CD4-positive, alpha-beta T cell treated with Interferon alpha-2 for 1 hour (primary cell): ENCODE measurements around the gene ZNF423.

Experiments
- DNase-seq, 2 donors: peaks; one replicate each; pipeline ENCODE4 v3.0.0-alpha.2; 2020 to 2022

The ZNF423 gene

DNA sequence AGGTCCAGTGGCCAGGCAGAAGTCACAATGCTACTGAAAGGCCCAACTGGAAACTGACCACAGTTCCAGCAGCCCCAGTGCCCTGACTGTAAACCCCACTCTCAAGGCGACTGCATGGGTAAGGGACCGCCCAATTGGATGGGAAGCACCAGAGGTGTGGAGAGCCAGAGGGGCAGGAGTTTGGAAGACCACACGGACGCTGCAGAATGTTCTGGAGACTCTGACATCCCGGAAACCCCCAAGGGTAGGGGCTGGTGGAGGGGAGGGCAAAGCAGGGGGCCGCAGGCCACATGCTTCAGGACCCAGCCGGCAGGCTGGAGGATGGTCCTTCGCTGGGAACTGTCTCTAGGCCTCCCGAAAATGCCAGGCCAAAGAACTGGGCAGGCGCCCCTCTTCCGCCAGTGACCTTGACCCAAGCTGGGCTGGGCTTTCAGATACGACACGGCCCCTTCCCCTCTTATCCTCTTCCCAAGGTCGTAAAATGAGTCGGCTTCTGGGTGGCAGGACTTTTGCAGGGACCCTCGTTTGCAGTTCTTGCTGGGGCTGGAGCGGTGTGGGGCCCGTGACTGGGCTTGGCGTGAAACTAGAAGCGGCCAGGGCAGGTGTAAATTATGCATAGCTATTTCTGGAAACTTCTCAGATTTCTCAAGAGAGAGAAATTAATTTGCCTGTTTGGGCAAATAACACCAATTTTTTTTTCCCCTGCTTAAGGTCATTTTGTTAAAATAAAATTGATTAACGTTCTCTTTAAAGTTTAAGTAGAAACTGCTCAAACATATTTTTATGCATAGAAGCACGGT, 372.1 kb downstream of the ZNF423 start:
- no peak for DNase-seq

DNA sequence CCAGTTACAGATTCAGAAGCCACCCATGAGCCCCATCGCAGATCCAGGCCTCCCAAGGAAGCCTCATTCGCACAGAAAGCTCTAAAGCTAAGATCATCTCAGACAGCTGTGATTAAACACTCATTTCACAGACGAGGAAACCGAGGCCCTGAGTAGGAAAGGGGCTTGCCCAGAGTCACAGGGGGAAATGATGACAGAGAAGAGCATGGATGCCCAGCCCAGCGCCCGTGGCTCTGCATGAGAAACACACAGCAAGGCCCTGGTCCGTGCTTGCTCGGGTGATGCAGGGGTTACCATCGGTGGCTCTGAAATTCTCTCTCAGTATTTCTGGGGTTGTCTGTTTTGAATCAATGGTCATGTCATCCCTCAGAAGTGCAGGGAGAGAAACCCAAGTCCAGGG, 372.7 kb downstream of the ZNF423 start:
- no peak for DNase-seq

DNA sequence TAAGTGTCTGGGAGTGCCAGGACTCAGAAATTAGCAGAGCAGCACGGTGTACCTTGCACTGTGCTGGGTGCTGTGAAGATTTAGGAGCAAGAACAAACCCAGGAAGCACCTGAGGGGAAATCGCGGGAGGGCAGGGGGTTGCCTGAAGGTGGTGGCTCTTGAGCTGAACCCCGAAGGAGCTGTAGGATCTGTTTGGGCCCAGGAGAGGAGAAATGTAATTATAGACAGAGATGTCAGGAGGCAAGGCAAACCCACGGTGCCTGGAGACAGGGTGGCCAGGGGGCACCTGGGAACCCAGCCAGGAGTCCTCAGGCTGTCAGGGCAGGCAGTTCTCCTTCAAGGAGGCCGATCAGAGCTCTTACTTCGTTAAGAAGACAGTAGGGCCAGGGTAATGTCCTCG, 373.2 kb downstream of the ZNF423 start:
- no peak for DNase-seq

DNA sequence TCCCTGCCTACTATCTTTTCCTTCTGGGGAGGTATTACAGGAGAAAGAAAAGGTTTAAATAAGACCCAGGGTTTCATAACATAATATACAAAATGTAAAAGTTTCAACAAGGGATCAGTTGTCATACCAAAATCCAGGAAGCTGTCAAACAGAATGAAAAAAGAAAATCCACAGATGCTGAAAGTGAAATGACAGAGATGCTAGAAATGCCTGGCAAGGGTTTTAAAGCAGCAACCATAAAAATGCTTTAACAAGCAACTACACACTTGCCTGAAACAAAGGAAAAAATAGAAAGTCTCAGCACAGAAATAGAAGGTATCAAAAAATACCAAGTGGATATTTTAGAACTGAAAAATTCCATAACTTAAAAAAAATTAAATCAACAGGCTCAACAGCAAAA, 377.3 kb downstream of the ZNF423 start:
- no peak for DNase-seq

DNA sequence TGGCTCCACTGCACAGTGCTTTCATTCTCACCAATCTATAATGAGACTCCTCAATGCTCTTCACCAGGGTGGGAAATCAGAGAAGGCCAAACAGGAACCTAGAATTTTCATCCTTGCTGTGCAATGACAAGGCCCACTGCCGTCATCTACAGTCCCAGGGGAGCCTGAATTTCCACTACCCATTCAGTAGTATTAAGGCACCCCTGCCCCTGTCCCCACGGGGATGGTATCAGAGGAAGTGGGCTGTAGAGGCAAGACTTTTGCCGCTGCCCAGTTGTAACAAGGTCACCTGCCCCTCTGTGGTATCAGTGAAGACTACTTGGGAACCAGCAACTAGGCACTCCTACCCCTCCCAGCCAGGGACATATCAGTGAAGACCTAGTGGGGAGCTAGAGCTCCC, 377.8 kb downstream of the ZNF423 start:
- no peak for DNase-seq

DNA sequence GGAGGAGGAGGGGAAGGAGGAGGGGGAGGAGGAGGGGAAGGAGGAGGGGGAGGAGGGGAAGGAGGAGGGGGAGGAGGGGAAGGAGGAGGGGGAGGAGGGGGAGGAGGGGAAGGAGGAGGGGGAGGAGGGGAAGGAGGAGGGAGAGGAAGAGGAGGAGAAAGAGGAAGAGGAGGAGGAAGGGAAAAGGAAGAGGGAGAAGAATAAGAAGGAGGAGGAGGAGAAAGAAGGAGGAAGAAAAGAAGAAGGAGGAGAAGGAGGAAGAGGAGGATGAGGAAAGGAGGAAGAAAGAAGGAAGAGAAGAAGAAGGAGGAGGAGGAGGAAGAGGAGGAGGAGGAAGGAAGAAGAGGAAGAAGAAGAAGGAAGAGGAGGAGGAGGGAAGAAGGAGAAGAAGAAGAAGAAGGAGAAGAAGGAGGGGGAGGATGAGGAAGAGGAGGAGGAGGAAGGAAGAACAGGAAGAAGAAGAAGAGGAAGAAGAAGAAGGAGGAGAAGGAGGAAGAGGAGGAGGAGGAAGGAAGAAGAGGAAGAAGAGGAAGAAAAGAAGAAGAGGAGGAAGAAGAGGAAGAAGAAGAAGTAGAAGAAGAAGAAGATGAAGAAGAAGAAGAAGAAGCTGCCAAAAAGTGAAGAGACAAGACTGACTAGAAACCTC, 378.5 kb downstream of the ZNF423 start:
- DNase-seq: no peak

DNA sequence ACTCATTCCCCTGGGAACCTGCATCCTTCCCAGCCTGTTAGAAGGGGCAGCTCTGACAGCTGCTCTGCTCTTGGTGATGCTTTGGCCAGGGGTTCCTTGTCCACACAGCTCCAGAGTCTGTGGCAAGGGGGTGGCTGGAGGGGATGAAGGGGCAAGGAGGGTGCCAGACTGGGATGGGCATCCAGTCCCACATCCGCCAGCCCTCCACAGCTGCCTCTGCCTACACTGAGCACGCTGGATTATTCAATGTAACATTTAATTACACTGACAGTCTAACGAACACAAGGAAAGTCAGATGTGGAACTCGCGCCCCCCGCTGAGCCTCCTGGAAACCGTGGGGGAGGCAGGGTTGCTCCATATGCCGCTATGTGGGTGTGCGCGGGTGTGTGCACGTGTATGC, 381.2 kb downstream of the ZNF423 start:
- no peak for DNase-seq

DNA sequence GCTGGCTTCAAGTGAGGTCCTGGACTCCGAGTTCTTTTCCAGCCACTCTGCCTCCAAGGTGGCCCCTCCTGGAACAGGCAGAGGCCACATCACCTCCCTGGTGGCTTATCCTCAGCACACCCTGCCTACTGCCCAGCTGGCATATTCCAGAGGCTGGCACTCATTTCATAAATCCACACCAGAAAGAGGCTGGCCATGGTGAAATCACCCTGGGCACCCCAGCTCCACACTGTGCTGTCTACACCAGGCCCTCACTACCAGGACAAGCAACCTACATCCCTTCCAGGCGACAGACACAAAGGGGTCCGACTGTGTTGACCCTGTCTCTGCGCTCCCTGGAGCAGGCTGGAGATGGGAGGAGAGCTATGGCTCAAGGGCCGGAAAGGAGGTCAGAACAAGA, 382.1 kb downstream of the ZNF423 start:
- DNase-seq: no peak

DNA sequence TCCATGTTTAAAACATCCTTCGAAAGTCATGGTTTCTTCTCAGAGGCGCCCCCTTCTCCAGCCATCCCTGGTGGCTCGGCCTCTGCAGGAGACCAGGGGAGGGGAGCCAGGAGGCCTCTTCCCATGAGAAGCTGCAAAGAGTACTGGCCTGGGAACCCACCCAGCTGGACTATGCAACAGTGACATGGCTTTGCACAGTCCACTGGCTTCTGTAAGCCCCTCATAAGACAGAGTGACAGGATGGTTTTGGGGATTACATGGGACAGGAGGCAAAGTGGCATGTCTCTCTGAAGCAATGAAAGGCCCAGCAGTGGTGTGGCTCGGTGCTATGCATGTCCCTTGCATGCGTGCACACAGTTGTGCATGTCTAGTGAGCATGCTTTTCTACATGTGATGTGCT, 382.8 kb downstream of the ZNF423 start:
- no peak for DNase-seq

DNA sequence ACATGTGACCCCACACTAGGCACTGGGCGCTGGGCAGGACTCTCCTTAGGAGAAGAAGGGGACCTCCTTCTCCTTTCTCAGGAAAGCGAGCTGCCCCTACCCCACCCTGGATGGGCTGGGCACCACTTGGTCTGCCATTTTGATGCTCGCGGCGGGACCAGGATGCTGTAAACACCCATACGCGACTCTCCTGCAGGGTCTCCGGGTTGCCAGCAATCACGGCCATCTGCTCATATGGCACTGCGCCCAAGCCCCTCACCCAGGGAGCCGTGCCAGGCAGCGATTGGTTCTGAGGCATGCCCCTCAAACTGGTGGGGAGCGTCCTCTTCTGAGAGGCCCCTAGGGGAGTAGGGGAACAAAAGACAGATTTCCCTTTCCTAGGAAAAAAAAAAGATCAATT, 383.3 kb downstream of the ZNF423 start:
- no peak for DNase-seq

DNA sequence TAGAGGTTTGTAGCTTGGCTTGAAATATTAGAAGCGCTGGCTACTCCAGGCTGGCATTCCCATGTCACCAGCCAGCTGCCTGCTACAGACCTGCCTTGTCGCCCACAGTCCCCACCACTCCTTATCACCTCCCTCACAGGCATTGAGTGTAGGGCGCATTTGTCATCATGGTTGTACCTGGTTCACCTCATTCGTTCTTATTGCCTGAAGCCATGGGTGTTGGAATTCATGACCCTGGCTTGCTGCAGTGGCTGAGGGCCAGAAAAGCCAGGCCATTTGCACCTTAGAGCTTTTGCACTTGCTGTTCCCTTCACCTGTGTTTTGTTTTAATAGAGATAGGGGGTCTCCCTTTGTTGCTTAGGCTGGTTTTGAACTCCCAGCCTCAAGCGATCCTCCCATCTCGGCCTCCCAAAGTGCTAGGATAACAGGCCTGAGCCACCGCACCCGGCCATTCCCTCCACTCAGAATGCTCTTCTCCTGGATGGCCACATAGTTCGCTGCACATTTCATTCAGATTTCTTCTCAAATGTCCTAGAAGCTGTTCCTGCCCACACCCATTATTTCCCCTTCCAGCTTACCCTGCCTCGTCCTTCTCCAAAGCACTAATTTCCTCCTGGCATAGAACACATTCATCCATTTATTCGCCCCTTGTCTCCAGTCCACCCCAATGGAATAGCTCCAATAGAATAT, 384.7 kb downstream of the ZNF423 start:
- DNase-seq: no peak

DNA sequence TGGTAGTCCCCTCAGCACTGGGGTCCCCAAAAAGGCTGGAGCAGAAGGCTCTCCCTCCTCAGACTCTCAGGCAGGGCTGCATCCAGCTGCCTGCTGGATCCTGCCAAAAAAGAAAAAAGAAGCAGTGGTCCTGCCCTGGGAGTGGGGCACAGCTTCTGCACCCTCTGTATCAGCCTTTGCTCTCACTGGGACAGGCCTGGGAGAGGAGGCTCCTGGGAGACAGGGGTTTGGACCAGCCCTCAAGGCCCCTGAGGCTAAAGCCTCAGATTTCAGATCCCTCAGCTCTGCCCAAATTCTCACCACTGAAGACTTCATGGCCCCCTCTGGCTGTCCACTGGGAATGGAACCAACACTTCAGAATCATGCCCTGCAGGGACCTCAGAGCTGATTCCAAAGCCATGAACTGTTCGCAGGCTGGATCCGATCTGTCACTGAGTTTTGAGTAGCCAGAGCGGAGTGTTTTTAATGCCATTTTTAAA, 385.4 kb downstream of the ZNF423 start:
- no peak for DNase-seq

DNA sequence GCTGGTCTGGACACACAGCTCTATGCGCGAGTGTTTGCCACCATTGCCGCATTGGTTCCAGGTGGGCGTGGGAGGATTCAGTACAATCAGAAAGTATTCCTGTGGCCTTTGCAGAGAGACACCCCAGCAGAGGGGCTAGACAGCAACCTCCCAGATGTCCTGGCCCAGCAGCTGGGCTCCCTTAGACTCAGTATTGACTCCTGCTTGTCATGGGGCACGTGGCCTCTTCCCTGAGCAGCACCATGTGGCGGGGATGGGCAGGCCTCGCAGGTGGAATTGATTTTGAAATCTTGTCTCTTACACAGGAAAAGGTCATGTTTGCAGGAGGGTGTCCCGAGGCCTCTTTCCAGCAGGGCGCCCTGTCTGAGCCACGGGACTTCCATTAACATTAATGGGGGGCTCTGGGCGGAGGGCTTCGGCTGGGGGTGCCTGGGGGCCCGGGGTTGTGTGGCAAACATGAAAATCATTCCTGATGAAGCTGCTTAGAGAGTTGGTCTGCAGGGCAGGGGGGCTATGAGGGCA, 385.9 kb downstream of the ZNF423 start:
- no peak for DNase-seq

DNA sequence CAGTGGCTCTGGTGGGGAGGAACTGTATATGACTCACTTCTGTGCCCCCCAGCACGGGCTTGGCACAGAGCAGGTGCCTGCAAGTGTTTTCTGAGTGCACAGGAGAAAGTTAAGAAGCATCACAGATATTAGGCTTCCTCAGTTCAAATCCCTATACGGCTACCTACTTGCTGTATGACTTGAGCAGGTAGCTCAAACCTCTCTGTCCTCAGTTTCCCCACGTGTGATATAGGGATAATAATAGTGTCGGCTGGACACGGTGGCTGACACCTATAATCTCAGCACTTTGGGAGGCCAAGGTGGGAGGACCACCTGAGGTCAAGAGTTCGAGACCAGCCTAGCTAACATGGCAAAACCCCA, 386.6 kb downstream of the ZNF423 start:
- DNase-seq: no peak

DNA sequence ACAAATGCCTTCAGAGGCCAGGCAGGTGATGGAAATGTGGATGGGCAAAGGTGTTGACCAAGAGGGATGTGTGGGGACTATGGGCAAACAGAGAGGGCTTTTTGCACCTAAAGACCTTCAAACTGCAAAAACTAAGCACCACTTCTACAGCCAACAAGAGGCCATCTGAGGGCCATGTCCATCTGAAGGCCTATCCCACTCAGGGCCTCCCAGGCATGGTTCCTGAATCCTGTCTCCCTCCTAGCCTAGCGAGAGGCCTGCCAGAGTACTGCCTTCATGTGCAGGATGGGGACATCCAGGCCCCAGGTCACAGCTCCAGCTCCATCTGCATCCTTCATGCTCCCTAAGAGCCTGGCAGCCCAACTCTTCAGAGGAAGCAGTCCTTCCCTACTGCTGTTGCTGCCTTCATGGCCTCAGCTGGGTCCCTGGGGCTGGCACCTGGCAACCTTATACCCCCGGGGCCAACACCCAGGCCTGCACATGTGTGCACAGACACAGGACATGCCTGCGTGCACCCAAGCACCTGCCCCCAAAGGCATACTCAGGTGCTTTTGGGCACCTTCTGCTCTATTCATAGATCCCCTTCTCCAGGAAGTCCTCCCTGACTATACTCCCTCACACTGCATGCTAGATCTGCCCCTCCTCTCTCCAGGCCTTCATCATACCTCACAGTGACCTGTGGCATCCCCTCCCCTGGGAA, 387.2 kb downstream of the ZNF423 start:
- DNase-seq: no peak

DNA sequence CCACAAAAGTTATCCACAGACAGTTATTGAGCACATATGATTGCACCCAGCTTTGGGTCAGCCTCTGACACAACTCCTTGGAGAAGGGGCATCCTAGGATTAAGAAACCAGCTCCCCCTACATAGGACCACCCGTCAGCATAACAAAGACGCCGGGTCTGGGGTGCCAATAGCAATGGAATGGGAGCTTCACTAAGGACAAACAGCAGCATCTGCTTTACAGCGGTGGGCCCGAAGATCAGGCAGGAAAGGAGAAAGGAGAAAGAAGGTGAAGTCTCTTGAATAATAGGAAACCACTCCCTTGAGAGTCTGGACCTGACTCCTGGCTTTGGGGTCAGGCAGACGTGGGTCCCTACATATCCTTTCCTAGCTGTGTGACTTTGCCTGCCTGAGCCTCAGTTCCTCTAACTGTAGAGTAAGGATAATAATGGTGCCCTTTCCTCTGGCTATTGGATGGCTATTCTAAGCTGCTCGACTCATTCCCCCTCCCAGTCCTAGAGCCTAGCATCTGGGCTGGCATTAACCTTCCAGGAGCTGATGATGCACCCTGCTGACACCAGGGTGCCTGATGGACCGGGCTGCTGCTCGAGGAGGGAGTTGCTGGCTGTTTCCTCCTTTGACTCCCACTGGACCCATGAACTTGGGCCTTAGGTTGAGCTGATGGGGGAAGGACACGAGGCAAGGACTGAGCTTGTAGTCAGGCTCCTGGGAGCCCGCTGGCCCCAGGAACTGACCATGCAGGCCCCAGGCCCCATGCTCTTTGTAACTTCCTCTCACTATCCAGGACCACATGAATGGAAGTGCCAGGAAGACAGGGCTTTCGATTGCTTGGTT, 388.2 kb downstream of the ZNF423 start:
- DNase-seq: no peak

DNA sequence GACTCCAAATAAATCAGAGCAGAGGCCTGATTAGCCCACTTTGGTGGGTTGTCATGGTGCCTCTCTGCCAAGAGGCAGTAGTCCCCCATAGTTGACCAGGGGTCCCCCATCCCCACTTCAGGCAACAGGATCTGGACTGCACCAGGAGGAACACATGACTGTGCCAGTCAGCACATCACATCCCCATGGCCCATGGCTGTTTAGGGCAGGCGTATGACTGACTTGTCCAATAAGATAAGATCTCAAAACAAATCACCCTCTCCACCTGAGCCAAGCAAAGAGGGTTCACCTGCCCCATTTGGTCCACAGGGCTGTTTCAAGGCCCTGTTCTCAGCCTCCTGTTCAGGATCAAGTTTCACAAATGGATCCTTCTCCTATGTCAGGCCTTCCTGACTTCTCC, 389.0 kb downstream of the ZNF423 start:
- DNase-seq: no peak

DNA sequence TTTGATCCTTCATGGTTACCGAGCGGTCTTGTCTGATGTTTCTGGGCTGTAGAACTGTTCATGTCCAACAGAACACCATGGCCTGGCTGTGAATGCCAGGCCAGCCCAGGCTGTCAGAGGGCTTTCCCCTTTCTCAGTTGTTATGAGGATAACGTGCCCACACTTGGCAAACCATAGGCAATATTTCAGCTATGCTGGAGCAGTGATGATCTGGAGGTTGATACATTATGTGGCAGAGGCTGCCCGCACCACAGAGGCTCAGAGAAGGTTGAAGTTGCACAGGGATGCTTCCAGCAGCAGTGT, 389.4 kb downstream of the ZNF423 start:
- no peak for DNase-seq

DNA sequence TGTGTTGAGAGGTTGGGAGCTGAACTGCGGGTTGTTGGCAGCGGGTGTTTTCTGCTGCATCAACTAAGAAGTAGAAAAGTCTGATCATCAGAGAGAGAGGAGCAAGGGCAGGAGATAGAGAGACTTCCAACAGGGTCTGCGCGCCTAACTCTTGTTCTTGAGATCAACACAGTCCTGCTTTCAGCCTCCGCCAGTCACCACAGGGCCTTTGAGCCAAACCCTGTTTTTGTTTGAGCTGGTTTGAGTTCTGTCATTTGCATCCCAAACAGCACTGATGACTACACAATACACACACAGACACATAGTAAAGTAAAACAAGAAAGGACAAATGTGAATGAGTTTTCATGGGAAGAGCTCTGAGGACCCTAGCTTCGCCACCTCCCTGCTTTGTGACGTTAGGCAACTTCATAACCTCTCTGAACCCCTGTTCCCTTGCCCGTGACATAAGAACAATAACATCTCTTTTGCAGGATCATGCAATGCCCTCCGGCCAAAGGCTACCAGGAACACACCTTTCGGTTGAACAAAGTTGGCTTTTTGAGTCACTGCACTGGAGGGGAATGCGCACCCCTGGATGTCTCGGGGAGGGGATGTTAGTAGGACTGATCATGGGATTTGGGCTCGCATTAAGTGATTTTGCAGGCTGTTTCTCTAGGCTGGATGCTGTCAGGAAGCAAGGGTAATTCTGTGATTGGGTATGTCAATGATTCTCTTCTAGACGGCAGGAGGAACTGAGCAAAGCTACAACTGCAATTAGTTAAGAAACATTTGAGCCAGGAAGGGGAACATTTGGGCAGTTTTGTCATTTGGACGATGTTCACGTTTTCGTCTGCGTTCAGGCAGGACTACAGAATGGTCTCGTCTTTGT, 390.0 kb downstream of the ZNF423 start:
- no peak for DNase-seq

DNA sequence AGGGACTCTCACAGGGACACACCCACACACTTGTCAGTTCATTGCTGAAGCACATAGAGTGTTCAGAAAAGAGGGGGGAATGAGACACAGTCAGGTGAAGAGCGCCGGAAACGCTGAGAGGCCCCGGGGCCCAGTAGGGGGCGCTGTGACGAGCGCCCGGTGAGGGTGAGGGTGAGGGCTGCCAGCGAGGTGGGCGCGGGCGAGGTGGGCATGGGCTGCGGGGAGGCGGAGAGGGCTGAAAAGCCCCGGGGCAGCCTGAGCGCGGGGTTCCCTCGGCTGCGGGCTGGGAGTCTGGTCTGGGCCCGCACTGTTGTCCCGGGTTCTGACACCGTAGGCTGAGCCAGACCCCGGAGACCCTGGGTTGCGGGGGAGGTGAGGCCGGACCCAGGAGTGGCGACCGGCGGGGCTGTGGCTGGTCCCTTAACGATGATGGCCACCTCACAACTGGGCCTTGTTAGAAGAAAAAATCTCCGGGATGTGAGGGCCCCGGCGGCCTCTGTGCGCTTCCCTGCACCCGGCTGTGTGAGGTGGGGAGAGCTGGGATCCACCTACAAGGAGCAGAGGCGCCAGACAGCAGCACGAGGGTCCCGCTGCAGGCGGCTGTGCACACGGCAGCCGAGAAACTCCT, 390.9 kb downstream of the ZNF423 start:
- no peak for DNase-seq

DNA sequence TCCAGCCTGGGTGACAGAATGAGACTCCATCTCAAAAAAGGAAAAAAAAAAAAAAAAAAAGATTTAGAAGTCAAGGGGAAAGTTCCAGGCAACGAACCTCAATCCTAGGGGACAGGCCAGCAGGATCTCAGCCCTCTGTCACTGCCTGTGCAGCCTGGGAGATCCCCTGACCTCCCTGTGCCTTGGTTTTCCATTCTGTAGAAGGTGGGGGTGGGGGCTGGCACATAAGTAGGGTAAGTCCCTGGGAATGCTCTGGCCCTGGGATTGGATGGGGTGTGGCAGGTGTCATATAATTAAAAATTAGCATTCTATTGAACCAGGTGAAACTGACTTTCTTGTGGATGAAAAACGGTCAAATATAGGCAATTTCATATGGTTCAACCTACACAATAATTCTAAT, 391.8 kb downstream of the ZNF423 start:
- no peak for DNase-seq
